Effector memory CD4-positive, alpha-beta T cell (primary cell): ENCODE results near the gene UBAC1.
"Not testable (repeated sequence)": the region's sequence is repeated elsewhere in the genome, so short reads cannot be mapped to it uniquely, and the experiment has no call there.

ENCODE experiments used
- DNase-seq, 3 donors: peaks; one replicate each; pipeline ENCODE4 v3.0.0-alpha.2; 2020
- H3K27ac ChIP-seq: 2 replicates; pipeline ENCODE4 v1.7.0; 2013; ENCODE audit warnings: mild to moderate bottlenecking, low read length, moderate library complexity; ENCODE audit not compliant: insufficient read depth, poor library complexity, severe bottlenecking
- H3K27me3 ChIP-seq: replicated peaks from 2 replicates; pipeline ENCODE4 v1.7.0; 2013; ENCODE audit warnings: mild to moderate bottlenecking, low read length; ENCODE audit not compliant: insufficient read depth, control insufficient read depth, poor library complexity, severe bottlenecking
- H3K36me3 ChIP-seq: 2 replicates; pipeline ENCODE4 v1.7.0; 2013; ENCODE audit warnings: mild to moderate bottlenecking, low read length, moderate library complexity; ENCODE audit not compliant: control insufficient read depth, insufficient read depth
- H3K4me1 ChIP-seq: 2 replicates; pipeline ENCODE4 v1.7.0; 2013; ENCODE audit warnings: low read length, mild to moderate bottlenecking; ENCODE audit not compliant: control insufficient read depth, insufficient read depth, poor library complexity, severe bottlenecking
- H3K4me3 ChIP-seq: 2 replicates; pipeline ENCODE4 v1.7.0; 2013; ENCODE audit warnings: low read length, low read depth, mild to moderate bottlenecking; ENCODE audit not compliant: insufficient read depth, poor library complexity, severe bottlenecking
- H3K9me3 ChIP-seq: 2 replicates; pipeline ENCODE4 v1.7.0; 2013; ENCODE audit warnings: mild to moderate bottlenecking, low read length, moderate library complexity; ENCODE audit not compliant: control insufficient read depth

UBAC1 gene

GRCh38 chr9:135969064-135969683 lies 8.0 kb upstream of the UBAC1 start:
- Histone ChIP-seq H3K36me3 (no peaks in the 10 kb centered on the region), H3K4me3 (no peak overlapping the region), H3K9me3 (no peaks in the 10 kb centered on the region), H3K4me1 (peaks cover 6% of the 10 kb centered on the region), H3K27me3 (no peaks in the 10 kb centered on the region), H3K27ac (no peak overlapping the region)
- no peak for DNase-seq

GRCh38 chr9:135968601-135969000 lies 7.4 kb upstream of the UBAC1 start:
- Histone ChIP-seq H3K27ac (no peak overlapping the region), H3K27me3 (no peaks in the 10 kb centered on the region), H3K4me3 (no peak overlapping the region), H3K9me3 (no peaks in the 10 kb centered on the region), H3K4me1 (peaks cover 6% of the 10 kb centered on the region), H3K36me3 (no peaks in the 10 kb centered on the region)
- no peak for DNase-seq

GRCh38 chr9:135968083-135968476 lies 6.9 kb upstream of the UBAC1 start:
- Histone ChIP-seq H3K27ac (no peak overlapping the region), H3K36me3 (no peaks in the 10 kb centered on the region), H3K4me1 (peaks cover 6% of the 10 kb centered on the region), H3K27me3 (no peaks in the 10 kb centered on the region), H3K9me3 (no peaks in the 10 kb centered on the region), H3K4me3 (no peak overlapping the region)
- no peak for DNase-seq

- DNase-seq, H3K27me3 ChIP-seq, H3K4me3 ChIP-seq, H3K36me3 ChIP-seq, H3K27ac ChIP-seq, H3K9me3 ChIP-seq, H3K4me1 ChIP-seq: not testable (repeated sequence)
Measured at GRCh38 chr9:135966916-135967260, 5.7 kb upstream of the UBAC1 start.

- Histone ChIP-seq H3K36me3 (no peaks in the 10 kb centered on the region), H3K4me1 (peaks cover 13% of the 10 kb centered on the region), H3K9me3 (no peaks in the 10 kb centered on the region), H3K27ac (no peak overlapping the region), H3K4me3 (no peak overlapping the region), H3K27me3 (no peaks in the 10 kb centered on the region)
- DNase-seq = no peak
Measured at GRCh38 chr9:135965124-135965756, 4.1 kb upstream of the UBAC1 start.

GRCh38 chr9:135963938-135964337 lies 2.8 kb upstream of the UBAC1 start:
- Histone ChIP-seq H3K27ac (no peak overlapping the region), H3K4me1 (peaks cover 17% of the 10 kb centered on the region), H3K36me3 (no peaks in the 10 kb centered on the region), H3K27me3 (no peaks in the 10 kb centered on the region), H3K4me3 (no peak overlapping the region), H3K9me3 (no peaks in the 10 kb centered on the region)
- no peak for DNase-seq

GRCh38 chr9:135963338-135963737 lies 2.2 kb upstream of the UBAC1 start:
- no peak for DNase-seq
- Histone ChIP-seq H3K36me3 (no peaks in the 10 kb centered on the region), H3K27ac (no peak overlapping the region), H3K4me1 (peaks cover 17% of the 10 kb centered on the region), H3K9me3 (no peaks in the 10 kb centered on the region), H3K4me3 (no peak overlapping the region), H3K27me3 (no peaks in the 10 kb centered on the region)

- peaks cover 16% of the 10 kb centered on the region for H3K4me1 ChIP-seq
- no peaks in the 10 kb centered on the region for H3K36me3 ChIP-seq
- no peak overlapping the region for H3K27ac ChIP-seq
- H3K27me3 ChIP-seq = no peaks in the 10 kb centered on the region
- no peaks in the 10 kb centered on the region for H3K9me3 ChIP-seq
- no peak for DNase-seq
- no peak overlapping the region for H3K4me3 ChIP-seq
Measured at GRCh38 chr9:135962696-135963307, 1.6 kb upstream of the UBAC1 start.

- no peaks in the 10 kb centered on the region for H3K36me3 ChIP-seq
- H3K4me1 ChIP-seq = peaks cover 11% of the 10 kb centered on the region
- DNase-seq = no peak
- no peaks in the 10 kb centered on the region for H3K27me3 ChIP-seq
- no peak overlapping the region for H3K27ac ChIP-seq
- no peak overlapping the region for H3K4me3 ChIP-seq
- no peaks in the 10 kb centered on the region for H3K9me3 ChIP-seq
Measured at GRCh38 chr9:135961811-135962695, 880 bp upstream of the UBAC1 start.
